ENCODE results near the gene ANKH. TPM values are rescaled to one million over a fixed set of nuclear protein-coding genes. Genes with fewer than 3 reads are reported as not detected.

The ANKH gene
- total RNA-seq, 1 experiment from 2014 or later, result 65.2 TPM

GRCh38 chr5:14793851-14794250, 77.7 kb downstream of the ANKH start:
- Histone ChIP-seq H3K27ac (ENCODE audit: low read depth, low read length) (no peak overlapping the region), H3K4me2 (ENCODE audit: low read length) (no peak overlapping the region), H3K9me2 (ENCODE audit: insufficient read depth) (no peaks in the 10 kb centered on the region), H3K4me1 (ENCODE audit: control insufficient read depth in 1 of 2, insufficient read depth in 2 of 2, low read length in 2 of 2) (no peaks in the 10 kb centered on the region), H3K9me3 (ENCODE audit: control insufficient read depth in 1 of 2, insufficient read depth in 1 of 2, low read depth in 1 of 2, low read length in 2 of 2) (no peaks in the 10 kb centered on the region), H3K79me2 (ENCODE audit: insufficient read depth, low read length) (no peaks in the 10 kb centered on the region), H3K36me3 (ENCODE audit: control insufficient read depth in 1 of 2, insufficient read depth in 2 of 2, low read length in 2 of 2) (no peaks in the 10 kb centered on the region), H4K20me1 (ENCODE audit: insufficient read depth) (no peaks in the 10 kb centered on the region), H3K27me3 (ENCODE audit: insufficient read depth, low read length) (no peaks in the 10 kb centered on the region), H3K9ac (ENCODE audit: low read length) (no peak overlapping the region), H2AFZ (ENCODE audit: low read depth, low read length, poor library complexity, severe bottlenecking) (no peak overlapping the region), H3K4me3 (replicated peaks in 1 of 2; ENCODE audit: low read depth in 1 of 2, low read length in 2 of 2) (no peak overlapping the region)
- ChIA-PET RAD21 (ENCODE audit: low non-redundant PET in 1 of 2, low total read pairs in 2 of 2, uncharacterized antibody in 2 of 2, unreplicated experiment in 2 of 2) (no interaction called here), POLR2A (no interaction called here), CTCF (no interaction called here)
- no TSS peak for BruUV-seq (replicated peaks)
- DNase-seq (ENCODE audit: low read depth, low spot score) (no peak), ATAC-seq (no peak)
- intact Hi-C loops (cut with micrococcal nuclease), result no loop called here
- TF ChIP-seq POLR2A (IDR thresholded peaks at IDR 0.05; ENCODE audit: borderline replicate concordance, extremely low read depth, insufficient read depth, insufficient read length) (no peak), MAX (IDR thresholded peaks at IDR 0.05) (no peak), EZH2 (IDR thresholded peaks at IDR 0.05) (no peak), CBX3 (IDR thresholded peaks at IDR 0.05; ENCODE audit: low read depth) (no peak), ZBTB33 (IDR thresholded peaks at IDR 0.05; ENCODE audit: extremely low read depth, insufficient replicate concordance, low read length) (no peak), JUND (IDR thresholded peaks at IDR 0.05) (no peak), SP1 (IDR thresholded peaks at IDR 0.05; ENCODE audit: low read depth) (no peak), REST (IDR thresholded peaks at IDR 0.05; ENCODE audit: low read depth) (no peak), ELF1 (IDR thresholded peaks at IDR 0.05; ENCODE audit: borderline replicate concordance, low read depth) (no peak), RAD21 (IDR thresholded peaks at IDR 0.05; ENCODE audit: low read depth) (no peak), ATF3 (IDR thresholded peaks at IDR 0.05) (no peak), ZNF274 (IDR thresholded peaks at IDR 0.05; ENCODE audit: low read depth, low read length) (no peak), SIN3A (IDR thresholded peaks at IDR 0.05; ENCODE audit: low read depth) (no peak)
- TF ChIP-seq, protein P1, sequence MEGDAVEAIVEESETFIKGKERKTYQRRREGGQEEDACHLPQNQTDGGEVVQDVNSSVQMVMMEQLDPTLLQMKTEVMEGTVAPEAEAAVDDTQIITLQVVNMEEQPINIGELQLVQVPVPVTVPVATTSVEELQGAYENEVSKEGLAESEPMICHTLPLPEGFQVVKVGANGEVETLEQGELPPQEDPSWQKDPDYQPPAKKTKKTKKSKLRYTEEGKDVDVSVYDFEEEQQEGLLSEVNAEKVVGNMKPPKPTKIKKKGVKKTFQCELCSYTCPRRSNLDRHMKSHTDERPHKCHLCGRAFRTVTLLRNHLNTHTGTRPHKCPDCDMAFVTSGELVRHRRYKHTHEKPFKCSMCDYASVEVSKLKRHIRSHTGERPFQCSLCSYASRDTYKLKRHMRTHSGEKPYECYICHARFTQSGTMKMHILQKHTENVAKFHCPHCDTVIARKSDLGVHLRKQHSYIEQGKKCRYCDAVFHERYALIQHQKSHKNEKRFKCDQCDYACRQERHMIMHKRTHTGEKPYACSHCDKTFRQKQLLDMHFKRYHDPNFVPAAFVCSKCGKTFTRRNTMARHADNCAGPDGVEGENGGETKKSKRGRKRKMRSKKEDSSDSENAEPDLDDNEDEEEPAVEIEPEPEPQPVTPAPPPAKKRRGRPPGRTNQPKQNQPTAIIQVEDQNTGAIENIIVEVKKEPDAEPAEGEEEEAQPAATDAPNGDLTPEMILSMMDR (IDR thresholded peaks at IDR 0.05 in 2 of 3, conservative IDR thresholded peaks at IDR 0.05 in 1 of 3; ENCODE audit: borderline replicate concordance in 1 of 3, insufficient read depth in 1 of 3, low read depth in 2 of 3, low read length in 2 of 3), result no peak
